IPS-18c (cell line): ENCODE data around the gene GABARAPL2.
A peak's percentile ranks its signal among the peaks of the same experiment; 100 is the strongest.
"Not testable (repeated sequence)": the region's sequence is repeated elsewhere in the genome, so short reads cannot be mapped to it uniquely, and the experiment has no call there.

Experiments used
- H3K4me3 ChIP-seq: 2 replicates; pipeline ENCODE4 v1.7.0; 2013; ENCODE audit warnings: low read depth, mild to moderate bottlenecking, low read length, moderate library complexity; ENCODE audit not compliant: insufficient read depth
- H3K9me3 ChIP-seq: one replicate; pipeline ENCODE4 v1.6.1; 2013; ENCODE audit warnings: mild to moderate bottlenecking, low read length, moderate library complexity; ENCODE audit not compliant: control insufficient read depth, insufficient read depth

GABARAPL2 gene

DNA sequence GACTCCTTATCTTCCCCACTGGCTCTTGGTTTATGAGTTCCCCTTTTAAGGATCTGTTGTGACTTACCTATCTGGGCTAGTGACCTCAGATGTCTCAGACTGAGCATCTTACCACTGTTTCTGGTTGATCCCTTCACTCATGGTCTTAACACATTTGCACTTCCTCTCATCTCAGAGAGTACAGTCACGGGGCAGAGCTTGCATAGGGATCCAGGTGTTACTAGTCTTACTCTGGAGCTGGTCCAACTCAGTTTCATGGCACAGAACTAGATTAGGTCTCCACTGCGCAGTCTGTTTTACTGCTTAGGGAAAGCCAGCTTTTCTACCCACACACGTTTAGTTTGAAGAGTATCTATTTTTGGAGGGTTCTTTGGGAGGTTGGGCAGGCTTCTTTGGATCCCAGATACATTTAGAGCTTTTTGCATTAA, 10.2 kb downstream of the GABARAPL2 start:
- no peaks in the 10 kb centered on the region for H3K9me3 ChIP-seq
- H3K4me3 ChIP-seq, result no peak overlapping the region

DNA sequence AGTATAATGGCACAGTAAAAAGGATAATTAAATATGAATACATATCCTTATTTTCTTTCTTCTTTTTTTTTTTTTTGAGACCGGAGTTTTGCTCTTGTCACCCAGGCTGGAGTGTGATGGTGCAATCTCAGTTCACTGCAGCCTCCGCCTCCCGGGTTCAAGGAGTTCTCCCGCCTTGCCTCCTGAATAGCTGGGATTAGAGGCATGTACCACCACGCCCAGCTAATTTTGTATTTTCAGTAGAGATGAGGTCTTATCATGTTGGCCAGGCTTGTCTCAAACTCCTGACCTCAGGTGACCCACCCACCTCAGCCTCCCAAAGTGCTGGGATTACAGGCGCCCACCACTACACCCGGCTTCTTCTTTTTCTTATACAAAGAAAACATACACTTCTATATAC, 12.0 kb downstream of the GABARAPL2 start:
- no peaks in the 10 kb centered on the region for H3K9me3 ChIP-seq

DNA sequence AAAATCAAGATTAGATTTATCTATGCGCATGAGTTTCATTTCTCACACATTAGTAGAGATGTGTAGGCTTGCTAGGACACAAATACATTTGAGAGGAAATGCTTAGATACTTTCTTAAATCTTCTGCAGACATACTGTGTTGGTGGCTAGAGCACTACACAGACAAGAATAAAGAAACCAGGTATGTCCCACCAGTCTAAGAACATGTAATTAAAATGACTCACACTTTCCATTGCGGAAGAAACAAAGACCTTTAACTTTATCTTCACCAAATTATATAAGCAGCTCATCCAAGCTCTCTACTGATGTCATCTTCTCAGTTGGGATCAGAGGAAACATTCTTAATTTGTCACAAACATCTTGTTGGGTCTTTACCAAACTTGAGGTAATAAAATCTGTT, 12.5 kb downstream of the GABARAPL2 start:
- no peak overlapping the region for H3K4me3 ChIP-seq
- no peaks in the 10 kb centered on the region for H3K9me3 ChIP-seq

More for the DNA sequence above, 12.0 kb downstream of the GABARAPL2 start:
- no peak overlapping the region for H3K4me3 ChIP-seq

GRCh38 chr16:75579281-75579834, 13.2 kb downstream of the GABARAPL2 start:
- no peaks in the 10 kb centered on the region for H3K9me3 ChIP-seq
- no peak overlapping the region for H3K4me3 ChIP-seq

DNA sequence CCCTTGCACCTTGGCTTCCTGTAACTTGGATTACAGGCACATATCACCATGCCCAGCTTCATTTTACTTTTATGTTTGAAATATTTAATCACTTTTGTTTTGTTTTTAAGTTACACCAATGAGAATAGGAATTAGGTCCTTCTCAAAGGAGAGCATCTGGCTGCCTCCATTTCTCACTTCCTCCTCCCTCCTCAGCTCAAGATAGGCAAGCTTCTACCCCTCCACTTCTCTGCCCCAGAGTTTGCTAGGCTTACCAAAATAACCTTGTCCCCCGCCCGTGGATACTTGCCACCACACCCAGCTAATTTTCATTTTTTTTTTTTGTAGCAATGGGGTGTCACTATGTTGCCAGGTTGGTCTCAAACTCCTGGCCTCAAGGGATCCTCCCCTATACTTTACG, 17.9 kb downstream of the GABARAPL2 start:
- H3K4me3 ChIP-seq, result no peak overlapping the region
- no peaks in the 10 kb centered on the region for H3K9me3 ChIP-seq

GRCh38 chr16:75588716-75589115, 22.5 kb downstream of the GABARAPL2 start:
- no peak overlapping the region for H3K4me3 ChIP-seq
- no peaks in the 10 kb centered on the region for H3K9me3 ChIP-seq

GRCh38 chr16:75589306-75589705, 23.1 kb downstream of the GABARAPL2 start:
- no peak overlapping the region for H3K4me3 ChIP-seq
- no peaks in the 10 kb centered on the region for H3K9me3 ChIP-seq

DNA sequence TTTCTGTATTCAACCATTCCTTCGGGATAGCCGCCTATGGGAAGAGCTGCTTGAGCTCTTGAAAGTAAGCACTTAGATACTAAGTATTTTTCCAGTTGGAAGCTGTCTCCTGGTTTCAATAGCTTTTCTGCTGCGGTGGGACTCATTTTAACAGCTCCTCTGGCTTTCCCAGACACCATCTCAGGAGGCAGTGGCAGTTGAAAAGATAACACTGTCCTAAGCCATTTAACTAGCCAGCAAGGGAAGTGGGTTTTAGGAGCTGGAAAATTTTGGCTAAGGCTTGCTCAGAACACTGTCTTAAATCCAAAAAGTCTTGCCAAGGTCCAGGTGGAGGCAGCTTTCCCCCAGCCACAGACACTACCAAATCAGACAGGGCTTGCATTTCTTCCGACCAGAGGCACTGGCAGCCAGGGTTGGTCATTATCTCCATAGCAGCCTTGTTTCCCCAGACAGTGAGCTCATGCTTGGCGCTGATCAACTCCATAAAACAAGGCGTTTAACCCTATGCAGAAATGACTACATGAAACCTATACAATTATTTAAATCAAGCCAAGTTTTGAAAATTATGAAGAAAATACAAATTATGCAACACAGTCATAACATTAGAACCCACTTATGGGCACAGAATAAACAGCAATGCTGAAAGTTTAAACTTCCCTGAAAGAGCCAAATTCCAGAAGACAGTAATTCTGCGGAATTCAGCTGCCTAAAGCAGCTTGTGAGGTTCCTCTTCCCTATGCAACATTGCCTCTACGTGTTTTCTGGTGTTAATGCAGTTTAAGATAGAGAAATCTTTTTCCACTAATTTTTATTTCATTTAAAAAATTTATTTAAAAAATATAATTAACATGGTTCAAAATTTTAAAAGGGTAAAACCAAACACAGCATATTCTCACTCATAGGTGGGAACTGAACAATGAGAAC, 25.0 kb downstream of the GABARAPL2 start:
- Histone ChIP-seq H3K4me3 (no peak overlapping the region), H3K9me3 (no peaks in the 10 kb centered on the region)

- not testable (repeated sequence) for H3K9me3 ChIP-seq, H3K4me3 ChIP-seq
Observed at GRCh38 chr16:75591927-75592326, 25.7 kb downstream of the GABARAPL2 start.

DNA sequence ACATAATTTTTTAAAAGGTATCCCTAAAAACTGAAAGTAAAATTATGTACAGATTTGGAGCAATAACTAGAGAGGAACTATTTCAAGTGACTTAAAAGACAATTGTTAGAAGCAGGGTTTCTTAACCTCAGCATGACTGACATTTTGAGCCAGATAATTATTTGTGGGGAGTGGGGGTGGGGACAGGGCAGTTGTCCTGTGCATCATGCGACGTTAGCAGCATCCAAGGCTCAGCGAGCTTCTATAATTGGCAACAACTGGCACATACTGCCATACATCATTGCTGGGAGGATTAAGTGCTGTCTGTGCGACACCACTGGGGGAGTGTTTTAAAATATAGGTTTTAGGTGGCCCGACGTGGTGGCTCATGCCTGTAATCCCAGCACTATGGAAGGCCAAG, 27.1 kb downstream of the GABARAPL2 start:
- H3K9me3 ChIP-seq, result no peaks in the 10 kb centered on the region

DNA sequence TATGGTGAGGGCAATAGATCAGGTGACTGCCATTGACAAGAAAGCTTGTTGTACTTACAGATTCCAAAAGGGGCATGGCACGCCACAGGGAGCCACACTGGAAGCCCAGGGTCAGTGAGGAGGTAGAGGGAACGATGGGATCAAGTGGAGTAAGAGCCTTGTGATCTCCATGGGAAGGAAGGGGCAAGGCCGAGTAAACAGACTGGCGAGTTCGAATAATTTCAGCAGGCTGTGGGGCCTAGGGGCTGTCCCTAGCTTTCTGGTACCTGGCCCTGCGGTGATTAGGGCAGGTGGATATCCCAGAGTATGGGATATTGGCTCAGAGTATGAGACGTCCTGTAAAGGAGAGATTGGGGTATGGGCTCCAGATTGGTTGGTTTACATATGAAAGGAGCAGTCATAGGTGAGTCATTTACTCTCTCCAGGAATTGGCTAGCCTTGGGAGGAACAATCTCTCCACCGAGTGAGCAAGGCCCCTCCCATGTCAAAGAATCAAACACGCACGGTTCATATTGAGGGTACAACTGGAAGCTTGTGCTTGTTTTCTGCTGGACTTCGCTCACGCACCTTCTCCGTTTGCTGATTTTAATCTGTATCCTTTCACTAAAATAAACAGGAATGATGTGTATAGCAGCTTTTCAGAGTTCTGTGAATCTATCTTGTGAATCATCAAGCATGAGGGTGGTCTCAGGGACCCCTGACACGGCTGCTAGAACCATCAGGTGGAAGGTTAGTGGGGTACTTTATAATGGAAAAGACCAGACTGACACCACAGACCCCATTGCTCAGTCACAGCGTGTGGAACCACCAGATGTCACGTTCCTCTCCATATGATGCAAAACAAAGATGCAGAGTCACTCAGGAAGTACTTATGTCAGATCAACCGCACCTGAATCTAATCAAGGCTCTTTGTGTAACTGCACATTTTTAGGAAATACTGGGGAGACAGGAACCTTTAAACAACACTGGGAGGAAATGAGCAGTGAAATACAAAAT, 27.9 kb downstream of the GABARAPL2 start:
- no peaks in the 10 kb centered on the region for H3K9me3 ChIP-seq
- H3K4me3 ChIP-seq, result peak overlapping the region; percentile 34

More for the DNA sequence above, 27.1 kb downstream of the GABARAPL2 start:
- no peak overlapping the region for H3K4me3 ChIP-seq

DNA sequence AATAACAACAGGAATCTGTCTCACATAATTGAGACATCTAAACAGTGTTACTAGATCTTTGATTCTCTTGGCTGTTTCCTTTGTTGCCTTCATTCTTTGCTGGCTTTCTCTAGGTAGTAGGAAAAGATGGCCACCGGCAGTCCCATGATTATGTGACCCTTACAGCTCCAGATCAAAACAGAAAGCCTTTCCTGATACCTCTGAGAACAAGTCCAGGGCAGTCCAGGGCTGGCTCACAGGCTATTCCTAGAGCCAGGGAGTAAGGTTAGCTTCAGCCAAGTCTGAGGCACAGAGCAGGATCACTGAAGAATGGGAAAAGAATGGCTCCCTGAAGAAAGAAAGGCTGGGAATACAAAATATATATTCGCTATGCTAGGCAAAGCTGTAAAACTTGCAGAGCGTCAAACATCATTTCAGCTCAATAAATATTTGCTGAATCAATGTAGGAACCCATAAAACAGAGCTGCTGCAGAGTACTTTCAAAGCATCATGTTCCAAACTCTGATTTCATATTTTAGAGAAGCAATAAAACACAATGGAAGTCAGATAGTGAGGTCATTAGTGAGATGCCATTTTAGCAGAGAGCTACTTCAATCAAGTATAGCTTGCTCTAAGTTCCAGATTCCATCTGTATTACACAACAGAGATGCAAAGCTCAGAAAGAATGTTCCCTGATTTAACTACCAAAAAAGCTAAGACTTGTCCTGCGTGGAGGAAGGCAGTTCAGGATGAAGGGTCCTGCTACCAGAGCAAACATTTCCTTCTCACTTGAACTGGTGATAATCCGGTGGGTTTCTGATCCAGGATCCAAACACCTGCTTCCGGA, 33.5 kb downstream of the GABARAPL2 start:
- H3K9me3 ChIP-seq, result no peaks in the 10 kb centered on the region
- no peak overlapping the region for H3K4me3 ChIP-seq

GRCh38 chr16:75603241-75603640, 37.1 kb downstream of the GABARAPL2 start:
- H3K4me3 ChIP-seq, result no peak overlapping the region
- H3K9me3 ChIP-seq, result no peaks in the 10 kb centered on the region

DNA sequence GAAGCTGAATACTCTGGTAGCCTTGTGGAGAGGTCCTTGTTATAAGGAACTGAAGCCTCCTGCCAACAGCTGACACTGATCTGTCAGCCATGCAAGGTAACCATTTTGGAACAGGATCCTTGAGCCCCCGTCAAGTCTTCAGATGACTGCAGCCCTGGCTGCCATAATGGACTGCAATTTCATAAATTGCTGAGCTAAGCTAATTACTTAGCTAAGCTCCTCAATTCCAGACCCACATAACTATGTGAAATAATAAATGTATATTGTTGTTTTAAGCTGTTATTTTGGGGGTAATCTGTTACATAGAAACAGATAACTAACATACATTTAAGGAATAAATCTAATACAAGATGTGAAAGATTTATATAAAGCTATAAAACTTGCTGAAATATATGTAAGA, 40.3 kb downstream of the GABARAPL2 start:
- H3K9me3 ChIP-seq, result no peaks in the 10 kb centered on the region
- H3K4me3 ChIP-seq, result no peak overlapping the region

DNA sequence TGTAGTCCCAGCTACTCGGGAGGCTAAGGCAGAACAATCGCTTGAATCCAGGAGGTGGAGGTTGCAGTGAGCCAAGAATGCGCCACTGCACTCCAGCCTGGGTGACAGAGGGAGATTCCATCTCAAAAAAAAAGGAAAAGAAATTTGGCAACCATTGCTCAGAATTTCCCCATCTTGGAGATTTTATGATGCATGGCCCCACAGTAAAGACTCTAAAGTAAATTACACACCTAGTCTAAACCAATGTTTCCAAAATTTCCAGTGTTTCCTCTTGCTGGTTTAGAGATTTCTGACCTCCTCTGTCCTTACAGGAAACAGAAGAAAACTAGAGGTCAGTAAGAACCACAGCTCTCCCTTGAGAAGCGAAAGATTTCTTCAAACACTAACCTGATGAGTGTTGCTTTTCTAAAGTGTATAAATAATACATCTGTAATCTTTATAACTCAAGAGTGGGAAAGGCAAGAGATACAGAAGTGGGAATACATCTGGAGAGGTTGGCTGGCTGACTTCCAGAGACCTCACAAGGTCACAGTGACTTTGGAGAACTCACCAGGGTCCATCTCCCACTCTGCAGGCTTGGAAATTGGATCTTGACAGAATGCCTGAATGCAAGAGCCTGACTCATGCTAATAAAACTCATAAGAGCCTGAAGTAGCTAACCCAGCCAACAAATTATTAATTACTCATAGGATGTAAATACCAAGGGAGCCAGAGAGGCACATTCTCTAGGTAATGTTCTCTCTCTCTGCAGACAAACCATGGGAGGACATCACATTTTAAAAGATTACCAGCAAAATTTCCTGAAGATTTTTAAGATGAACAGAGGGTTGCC, 48.1 kb downstream of the GABARAPL2 start:
- Histone ChIP-seq H3K4me3 (no peak overlapping the region), H3K9me3 (no peaks in the 10 kb centered on the region)

GRCh38 chr16:75615619-75616018, 49.4 kb downstream of the GABARAPL2 start:
- no peak overlapping the region for H3K4me3 ChIP-seq

More at GRCh38 chr16:75615619-75616018, 49.4 kb downstream of the GABARAPL2 start:
- H3K9me3 ChIP-seq, result no peaks in the 10 kb centered on the region
